AG10803 (cell line): ENCODE data around the gene PUM2.

Source experiments
- DNase-seq: peaks from one replicate; pipeline ENCODE4 v3.0.0; 2010; ENCODE audit warnings: low read depth
- H3K4me3 ChIP-seq: 2 replicates; pipeline ENCODE4 v1.5.1; 2011; ENCODE audit warnings: mild to moderate bottlenecking, low read length, control low read depth
- CTCF ChIP-seq: conservative IDR thresholded peaks from 2 replicates; pipeline ENCODE4 v1.5.1; 2011; ENCODE audit warnings: mild to moderate bottlenecking, low read length, control low read depth, inconsistent platforms

The PUM2 gene

GRCh38 chr2:20357638-20358389 lies 7.2 kb upstream of the PUM2 start:
- DNase-seq, result no peak
- no peak for TF ChIP-seq CTCF
- H3K4me3 ChIP-seq, result no peak overlapping the region

- no peak for TF ChIP-seq CTCF
- no peak overlapping the region for H3K4me3 ChIP-seq
- peak; percentile 89 for DNase-seq
These were observed 5.4 kb upstream of the PUM2 start for GRCh38 chr2:20356042-20356441.

- peak; percentile 69 for DNase-seq
- no peak overlapping the region for H3K4me3 ChIP-seq
- no peak for TF ChIP-seq CTCF
These were observed 4.5 kb upstream of the PUM2 start for GRCh38 chr2:20355131-20355530.

GRCh38 chr2:20353241-20353992 lies 2.8 kb upstream of the PUM2 start:
- no peak for DNase-seq
- no peak overlapping the region for H3K4me3 ChIP-seq
- TF ChIP-seq CTCF, result no peak

GRCh38 chr2:20352581-20353216 lies 2.1 kb upstream of the PUM2 start:
- TF ChIP-seq CTCF, result no peak
- no peak for DNase-seq
- no peak overlapping the region for H3K4me3 ChIP-seq

GRCh38 chr2:20352230-20352578 lies 1.6 kb upstream of the PUM2 start:
- no peak for DNase-seq
- TF ChIP-seq CTCF, result no peak
- no peak overlapping the region for H3K4me3 ChIP-seq
